H1 (cell line): ENCODE results near the gene METTL1. TPM values are rescaled to one million over a fixed set of nuclear protein-coding genes. Genes with fewer than 3 reads are reported as not detected.

Experiments used
- CTCF ChIA-PET: fragments of 300-600 bp; sonication (Branson Sonifier 250); formaldehyde crosslinking; loops from one replicate; lab custom pipeline; 2021; ENCODE audit not compliant: partially characterized antibody; lab: Charles Lee
- POLR2A ChIA-PET: fragments of 300-600 bp; sonication (Branson Sonifier 250); formaldehyde crosslinking; loops from one replicate; lab custom pipeline; 2021; ENCODE audit warnings: inconsistent platforms; ENCODE audit not compliant: partially characterized antibody; lab: Charles Lee
- DNase-seq, 2 experiments: peaks; one replicate each; pipeline versions ENCODE4 v3.0.0 to v3.0.0-alpha.2; 2010 to 2022; ENCODE audit warnings: low spot score in 2 of 2, low read depth in 1 of 2, mixed read lengths in 1 of 2
- FAIRE-seq: peaks from 2 replicates; lab custom pipeline; 2011; peaks lifted over from hg19 to GRCh38; lab: Jason Lieb, UNC
- H2AFZ ChIP-seq: 2 replicates; pipeline ENCODE4 v1.8.1; 2012; ENCODE audit warnings: low read length, inconsistent platforms
- H2AK5ac ChIP-seq: 2 replicates; pipeline ENCODE4 v1.6.1; 2013; ENCODE audit warnings: low read depth, low read length
- H2BK120ac ChIP-seq: replicated peaks from 2 replicates; pipeline ENCODE3; 2013; ENCODE audit warnings: low read depth, low read length, inconsistent platforms
- H2BK12ac ChIP-seq: 2 replicates; pipeline ENCODE4 v1.6.1; 2013; ENCODE audit warnings: low read depth, low read length
- H2BK15ac ChIP-seq: 2 replicates; pipeline ENCODE4 v1.6.1; 2013; ENCODE audit warnings: low read length
- H2BK20ac ChIP-seq: 2 replicates; pipeline ENCODE4 v1.6.1; 2013; ENCODE audit warnings: low read length
- H2BK5ac ChIP-seq: 2 replicates; pipeline ENCODE4 v1.6.1; 2013; ENCODE audit warnings: low read depth, low read length
- H3K14ac ChIP-seq: 2 replicates; pipeline ENCODE4 v1.6.1; 2013; ENCODE audit warnings: inconsistent platforms; ENCODE audit not compliant: insufficient read length
- H3K18ac ChIP-seq: 2 replicates; pipeline ENCODE4 v1.6.1; 2013; ENCODE audit warnings: low read length; ENCODE audit errors: extremely low read depth
- H3K23ac ChIP-seq: 2 replicates; pipeline ENCODE4 v1.6.1; 2013; ENCODE audit warnings: inconsistent platforms; ENCODE audit not compliant: insufficient read length
- H3K23me2 ChIP-seq: 2 replicates; pipeline ENCODE4 v1.6.1; 2013; ENCODE audit warnings: low read depth, low read length
- H3K27ac ChIP-seq: 2 replicates; pipeline ENCODE4 v1.6.1; 2011; ENCODE audit warnings: low read depth, low read length, inconsistent platforms
- H3K27me3 ChIP-seq, 4 experiments: replicated peaks in 1 of 4; 1 replicate in 1 of 4; 2 replicates in 3 of 4; pipeline versions ENCODE4 v1.6.1 to v1.8.1; 2011 to 2013; ENCODE audit warnings: low read length in 3 of 4, mild to moderate bottlenecking in 3 of 4, inconsistent platforms in 2 of 4, mixed read lengths in 2 of 4, moderate library complexity in 1 of 4; ENCODE audit not compliant: control insufficient read depth in 3 of 4, insufficient read depth in 3 of 4; ENCODE audit errors: extremely low read depth in 1 of 4
- H3K36me3 ChIP-seq, 4 experiments: 2 replicates each; pipeline versions ENCODE4 v1.6.1 to v1.8.1; 2011 to 2013; ENCODE audit warnings: mild to moderate bottlenecking in 4 of 4, low read length in 3 of 4, moderate library complexity in 2 of 4, control low read depth in 1 of 4, inconsistent platforms in 1 of 4; ENCODE audit not compliant: insufficient read depth in 4 of 4, control insufficient read depth in 2 of 4
- H3K4ac ChIP-seq: replicated peaks from 2 replicates; pipeline ENCODE3; 2013; ENCODE audit warnings: low read length, low read depth, mixed read lengths, inconsistent platforms; ENCODE audit not compliant: insufficient read length
- H3K4me1 ChIP-seq, 4 experiments: replicated peaks in 1 of 4; 1 replicate in 1 of 4; 2 replicates in 3 of 4; pipeline versions ENCODE4 v1.6.1 to v1.8.1; 2011 to 2013; ENCODE audit warnings: low read length in 3 of 4, inconsistent platforms in 2 of 4, mixed read lengths in 1 of 4; ENCODE audit not compliant: insufficient read depth in 4 of 4, control insufficient read depth in 3 of 4
- H3K4me2 ChIP-seq, 2 experiments: 2 replicates each; pipeline versions ENCODE4 v1.6.1 to v1.8.1; 2011 to 2013; ENCODE audit warnings: low read depth in 2 of 2, low read length in 2 of 2, control low read depth in 1 of 2, inconsistent platforms in 1 of 2, mild to moderate bottlenecking in 1 of 2; ENCODE audit not compliant: insufficient read depth in 1 of 2
- H3K4me3 ChIP-seq, 4 experiments: fragments of 200-600, 300-600 bp in 1 of 4; sonication (generic), shearing (Covaris generic), sonication (Bioruptor Twin) in 1 of 4; 2 replicates each; pipeline versions ENCODE4 v1.5.1 to v1.8.1; 2011 to 2016; ENCODE audit warnings: low read length in 4 of 4, low read depth in 3 of 4, control low read depth in 2 of 4, inconsistent platforms in 2 of 4, mild to moderate bottlenecking in 2 of 4, mixed read lengths in 1 of 4, moderate library complexity in 1 of 4; ENCODE audit not compliant: insufficient read depth in 2 of 4; ENCODE audit errors: extremely low read depth in 1 of 4
- H3K56ac ChIP-seq: replicated peaks from 2 replicates; pipeline ENCODE3; 2013; ENCODE audit warnings: low read depth, mild to moderate bottlenecking, mixed read lengths, low read length, inconsistent platforms; ENCODE audit not compliant: insufficient read length
- H3K79me1 ChIP-seq: 2 replicates; pipeline ENCODE4 v1.6.1; 2013; ENCODE audit warnings: low read depth, low read length, control low read depth
- H3K79me2 ChIP-seq, 2 experiments: 2 replicates each; pipeline versions ENCODE4 v1.6.1 to v1.8.1; 2012 to 2013; ENCODE audit warnings: low read length in 2 of 2, mild to moderate bottlenecking in 2 of 2, inconsistent platforms in 1 of 2; ENCODE audit not compliant: insufficient read depth in 2 of 2, control insufficient read depth in 1 of 2
- H3K9ac ChIP-seq, 4 experiments: replicated peaks in 1 of 4; 1 replicate in 1 of 4; 2 replicates in 3 of 4; pipeline versions ENCODE4 v1.6.1 to v1.8.1; 2011 to 2013; ENCODE audit warnings: low read depth in 3 of 4, low read length in 3 of 4, control low read depth in 2 of 4, mild to moderate bottlenecking in 2 of 4, moderate library complexity in 2 of 4, inconsistent platforms in 1 of 4; ENCODE audit errors: extremely low read depth in 1 of 4
- H3K9me3 ChIP-seq, 2 experiments: 2 replicates each; pipeline versions ENCODE4 v1.6.1 to v1.8.1; 2012 to 2013; ENCODE audit warnings: mild to moderate bottlenecking in 2 of 2, moderate library complexity in 2 of 2, control low read depth in 1 of 2, inconsistent platforms in 1 of 2, low read depth in 1 of 2, low read length in 1 of 2, mixed read lengths in 1 of 2; ENCODE audit not compliant: insufficient read depth in 2 of 2
- H4K20me1 ChIP-seq, 2 experiments: replicated peaks in 1 of 2; 2 replicates each; pipeline versions ENCODE3 to v1.8.1; 2011 to 2013; ENCODE audit warnings: inconsistent platforms in 2 of 2, low read length in 2 of 2, mild to moderate bottlenecking in 1 of 2; ENCODE audit not compliant: insufficient read depth in 2 of 2, control insufficient read depth in 1 of 2
- H4K5ac ChIP-seq: 2 replicates; pipeline ENCODE4 v1.6.1; 2013; ENCODE audit warnings: low read length, low read depth, mixed read lengths, inconsistent platforms; ENCODE audit not compliant: insufficient read length
- H4K8ac ChIP-seq: 2 replicates; pipeline ENCODE4 v1.8.0; 2013; ENCODE audit warnings: mild to moderate bottlenecking, moderate library complexity, low read length, inconsistent platforms; ENCODE audit not compliant: insufficient read depth; ENCODE audit errors: extremely low read depth
- H4K91ac ChIP-seq: replicated peaks from 2 replicates; pipeline ENCODE3; 2013; ENCODE audit warnings: low read length, mixed read lengths, inconsistent platforms; ENCODE audit not compliant: insufficient read length
- CEBPB ChIP-seq: IDR thresholded peaks from 2 replicates; pipeline ENCODE4 v1.6.1; 2012; ENCODE audit warnings: low read depth, low read length
- E2F6 ChIP-seq: IDR thresholded peaks from 2 replicates; pipeline ENCODE4 v1.6.1; 2012; ENCODE audit warnings: inconsistent platforms
- JUN ChIP-seq: IDR thresholded peaks from 2 replicates; pipeline ENCODE4 v1.6.1; 2011; ENCODE audit warnings: low read depth, mild to moderate bottlenecking, improper control_type of control experiment, low read length
- KDM4A ChIP-seq: IDR thresholded peaks from one replicate; pipeline ENCODE4 v1.7.1; 2012; ENCODE audit warnings: low read depth, mild to moderate bottlenecking, moderate library complexity, low read length, inconsistent platforms; ENCODE audit not compliant: severe bottlenecking
- NANOG ChIP-seq: IDR thresholded peaks from 2 replicates; pipeline ENCODE4 v1.6.1; 2011; ENCODE audit warnings: low read length, low read depth, mild to moderate bottlenecking, inconsistent platforms; ENCODE audit not compliant: insufficient read depth, poor library complexity, severe bottlenecking
- SIX5 ChIP-seq: IDR thresholded peaks from 2 replicates; pipeline ENCODE4 v1.6.1; 2011; ENCODE audit warnings: mild to moderate bottlenecking, low read depth, low read length
- SP2 ChIP-seq: IDR thresholded peaks from 2 replicates; pipeline ENCODE4 v1.6.1; 2012; ENCODE audit warnings: mild to moderate bottlenecking, low read length, inconsistent platforms
- TCF12 ChIP-seq: IDR thresholded peaks from 2 replicates; pipeline ENCODE4 v1.6.1; 2011; ENCODE audit warnings: low read depth, mild to moderate bottlenecking, low read length
- WGBS, 2 experiments: shearing (Covaris generic) in 1 of 2; methylation state at CpG; one replicate each; pipeline versions ENCODE4 v1.1.6 to v1.1.7; 2013 to 2015; ENCODE audit warnings: low lambda C conversion rate in 2 of 2, mixed read lengths in 2 of 2, inconsistent platforms in 1 of 2, low coverage in 1 of 2, missing lambda C conversion rate in 1 of 2; ENCODE audit not compliant: insufficient replicate concordance in 2 of 2, insufficient coverage in 1 of 2, insufficient read length in 1 of 2; ENCODE audit errors: extremely low coverage in 1 of 2, missing lambda C conversion rate in 1 of 2; 5-methylcytosine and 5-hydroxymethylcytosine counted together
- polyA plus RNA-seq, 7 experiments: library from polyadenylated mRNA; depleted of rRNA in 3 of 7; stranded (reverse) in 5 of 7; unstranded in 2 of 7; fragments of >200 nt in 5 of 7; fragments of 200-250 nt in 2 of 7; gene quantifications; 1 replicate in 5 of 7; 2 replicates in 1 of 7; 4 replicates in 1 of 7; pipeline versions ENCODE4 v1.2.1 to v1.2.3, GENCODE V29; 2011 to 2013; ENCODE audit warnings: missing spikeins in 2 of 7, mixed read lengths in 2 of 7
- total RNA-seq: library from RNA; stranded (reverse); fragmentation: NEBNext Ultra II Directional; extraction: Animal tissue kit (Norgen Biotek cat#: 25700); gene quantifications from 2 replicates; pipeline ENCODE4 v1.2.1, GENCODE V29; 2021

Gene METTL1
- total and polyA plus RNA-seq, 2 of the 8 experiments (the other 6 are each of a cell fraction or from before 2014, with no cell fraction given), result 40.5 to 46.0 TPM

GRCh38 chr12:57761391-57761998 lies 10.4 kb downstream of the METTL1 start:
- no peak overlapping the region for H3K23ac ChIP-seq
- H4K91ac ChIP-seq, result no peak overlapping the region
- H4K5ac ChIP-seq, result no peak overlapping the region
- H4K8ac ChIP-seq, result no peak overlapping the region
- H2BK12ac ChIP-seq, result no peak overlapping the region
- H2BK20ac ChIP-seq, result no peak overlapping the region
- H3K4me3 ChIP-seq, result no peak overlapping the region
- CTCF ChIA-PET, result interaction anchor here (1.2 to 3.9 kb wide), 8 partner anchors 12 to 71 kb away, joined by 4 to 28 read pairs (median 4); partner anchors contain the start of genes EEF1AKMT3 and METTL1
- POLR2A ChIA-PET, result interaction anchor here (1.0 to 5.4 kb wide), 5 partner anchors 9 to 38 kb away, joined by 3 to 21 read pairs (median 5); partner anchors contain the start of genes CDK4, EEF1AKMT3, METTL1 and TSPAN31
- H3K79me2 ChIP-seq, result no peaks in the 10 kb centered on the region
- no peak overlapping the region for H3K56ac ChIP-seq
- H2BK5ac ChIP-seq, result no peak overlapping the region
- H3K79me1 ChIP-seq, result no peaks in the 10 kb centered on the region
- H3K27me3 ChIP-seq, result peaks cover 22 to 50% (median 40%) of the 10 kb centered on the region in 4 experiments
- no peak for DNase-seq
- H3K9ac ChIP-seq, result no peak overlapping the region
- TF ChIP-seq E2F6 (no peak), SIX5 (no peak), TCF12 (no peak), JUN (no peak), NANOG (no peak), CEBPB (no peak), KDM4A (no peak), SP2 (no peak)
- FAIRE-seq, result no peak
- no peak overlapping the region for H3K14ac ChIP-seq
- H3K9me3 ChIP-seq, result no peaks in the 10 kb centered on the region
- peaks cover 0 to 19% of the 10 kb centered on the region in 2 experiments for H4K20me1 ChIP-seq
- no peak overlapping the region for H3K4me2 ChIP-seq
- no peak overlapping the region for H2BK120ac ChIP-seq
- WGBS, 2 experiments, result 89% methylated on average over 4 of the region's 4 CpGs; no CpG with 5 or more reads in 1 of the 2 experiments
- H3K36me3 ChIP-seq, result peaks cover 0 to 3% (median 0%) of the 10 kb centered on the region in 4 experiments; a peak in 2 of 8 replicates
- no peak overlapping the region for H2AFZ ChIP-seq
- H3K27ac ChIP-seq, result no peak overlapping the region
- peaks cover 19% of the 10 kb centered on the region for H3K23me2 ChIP-seq
- H2AK5ac ChIP-seq, result no peak overlapping the region
- no peak overlapping the region for H3K18ac ChIP-seq
- no peak overlapping the region for H3K4ac ChIP-seq
- no peak overlapping the region for H2BK15ac ChIP-seq
- peaks cover 8 to 16% (median 13%) of the 10 kb centered on the region in 4 experiments; a peak in 6 of 7 replicates for H3K4me1 ChIP-seq
